ENCODE results near the gene UNC45B. TPM values are rescaled to one million over a fixed set of nuclear protein-coding genes. Genes with fewer than 3 reads are reported as not detected.
"Not testable (repeated sequence)": the region's sequence is repeated elsewhere in the genome, so short reads cannot be mapped to it uniquely, and the experiment has no call there.

UNC45B gene
- total RNA-seq, 1 donor from 2014 or later = 0.24 TPM

DNA sequence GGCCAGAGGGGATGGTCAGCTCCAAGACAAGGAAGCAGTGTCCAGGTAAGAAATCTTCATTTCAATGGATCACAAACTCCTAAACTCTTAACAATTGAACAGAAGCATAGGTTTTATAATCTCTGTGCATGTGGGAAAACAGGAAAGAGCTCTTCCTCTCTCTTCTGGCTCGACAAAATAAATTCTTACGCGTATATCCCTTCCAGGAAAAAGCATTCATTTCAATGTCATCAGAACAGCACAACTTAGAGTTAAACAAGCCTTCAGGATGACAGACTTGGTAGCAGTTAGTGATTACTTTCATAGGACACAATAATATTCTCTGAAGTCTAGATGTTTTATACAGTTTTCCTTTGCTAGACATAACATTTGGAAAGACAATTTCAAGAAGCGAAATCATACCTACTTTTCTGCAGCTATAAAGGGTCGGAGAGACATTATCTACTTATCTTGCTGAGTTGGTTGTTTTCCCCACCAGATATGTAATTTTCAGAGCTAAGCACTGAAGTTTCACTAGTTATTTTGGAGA, 65.9 kb downstream of the UNC45B start:
- no peak for DNase-seq (ENCODE audit: low spot score)

DNA sequence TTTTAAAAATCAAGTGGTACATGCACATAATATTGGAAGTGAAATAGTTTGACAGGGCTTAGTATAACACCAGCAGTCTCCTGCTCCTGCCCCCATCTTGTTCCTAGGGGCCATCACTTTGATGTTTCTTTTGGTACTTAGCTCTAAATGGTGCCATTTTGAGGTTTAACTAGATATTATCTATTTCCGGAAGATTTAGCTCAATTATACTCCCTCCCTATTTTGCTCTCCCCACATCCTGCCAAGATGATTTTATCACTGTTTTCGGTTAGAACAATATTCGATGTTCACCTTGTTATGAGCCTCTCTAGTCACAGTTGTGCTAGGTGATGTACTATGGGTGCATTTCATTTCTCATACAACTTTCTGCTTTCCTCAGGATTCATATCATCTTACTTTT, 66.6 kb downstream of the UNC45B start:
- no peak for DNase-seq (ENCODE audit: low spot score)

DNA sequence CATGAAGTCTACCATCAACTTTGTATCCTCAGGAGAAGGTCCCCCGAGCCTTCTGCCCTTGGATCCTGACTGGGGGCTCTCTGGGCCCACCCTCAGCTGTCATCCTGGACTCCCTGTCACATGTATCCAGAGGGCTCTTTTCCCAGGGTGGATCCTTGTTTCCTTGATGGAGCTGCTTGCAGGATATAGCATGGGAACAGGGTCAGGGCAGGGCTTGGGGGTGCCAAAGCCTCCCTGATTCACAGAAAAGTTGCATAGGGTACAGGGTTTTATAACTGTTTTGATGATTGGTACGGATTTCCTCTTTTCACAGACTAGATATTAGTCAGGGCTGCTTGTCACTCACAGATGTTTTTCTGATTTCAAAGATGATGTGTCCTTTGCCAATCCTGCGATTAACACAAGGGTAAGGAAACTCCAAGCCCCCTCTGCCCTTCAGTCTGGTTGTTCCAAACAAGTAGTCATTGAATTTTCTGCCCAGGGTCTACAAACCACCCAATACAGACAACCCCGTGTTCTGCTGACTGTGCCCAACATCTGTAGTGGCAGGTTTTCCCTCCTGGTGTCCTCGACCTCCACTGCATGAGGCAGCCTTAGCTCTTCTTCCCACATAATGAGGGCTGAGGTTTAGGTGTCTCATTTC, 67.1 kb downstream of the UNC45B start:
- no peak for DNase-seq (ENCODE audit: low spot score)

DNA sequence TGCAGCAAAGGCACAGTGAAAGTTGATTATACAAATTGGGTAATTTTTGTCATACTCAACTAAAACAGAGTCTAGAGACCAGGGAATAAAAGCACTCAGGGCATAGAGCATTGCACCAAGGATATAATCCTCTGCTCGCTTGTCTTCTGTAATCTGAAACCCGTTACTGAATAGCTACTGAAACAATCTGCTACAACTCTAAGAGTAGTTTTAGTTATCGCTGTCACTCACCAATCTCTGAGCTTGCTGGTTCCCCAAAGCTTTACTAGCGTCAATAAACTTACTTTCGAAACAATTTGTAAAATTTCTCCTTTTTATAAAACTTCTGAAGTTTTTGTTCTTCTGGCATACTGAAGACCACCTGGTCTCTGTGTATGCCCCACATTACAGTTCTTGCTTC, 69.5 kb downstream of the UNC45B start:
- no peak for DNase-seq (ENCODE audit: low spot score)

DNA sequence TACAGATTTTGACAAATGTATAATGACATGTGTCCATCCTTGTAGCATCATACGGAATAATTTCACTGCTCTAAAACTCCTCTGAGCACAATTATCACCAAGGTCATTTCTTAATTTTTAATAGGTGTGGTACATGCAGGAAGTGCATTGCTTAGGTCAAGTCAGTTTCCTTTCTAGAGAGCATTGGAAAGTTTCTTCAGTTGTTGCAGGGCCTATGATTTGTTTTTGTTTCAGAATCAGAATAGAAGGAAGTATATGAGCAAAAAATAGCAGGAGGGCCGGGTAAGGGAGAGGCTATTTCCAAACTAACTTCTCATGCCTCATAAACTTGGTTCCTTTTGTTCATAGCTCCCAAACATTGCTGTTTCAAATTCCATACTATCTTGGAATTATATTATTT, 71.3 kb downstream of the UNC45B start:
- DNase-seq (ENCODE audit: low spot score) = no peak

DNA sequence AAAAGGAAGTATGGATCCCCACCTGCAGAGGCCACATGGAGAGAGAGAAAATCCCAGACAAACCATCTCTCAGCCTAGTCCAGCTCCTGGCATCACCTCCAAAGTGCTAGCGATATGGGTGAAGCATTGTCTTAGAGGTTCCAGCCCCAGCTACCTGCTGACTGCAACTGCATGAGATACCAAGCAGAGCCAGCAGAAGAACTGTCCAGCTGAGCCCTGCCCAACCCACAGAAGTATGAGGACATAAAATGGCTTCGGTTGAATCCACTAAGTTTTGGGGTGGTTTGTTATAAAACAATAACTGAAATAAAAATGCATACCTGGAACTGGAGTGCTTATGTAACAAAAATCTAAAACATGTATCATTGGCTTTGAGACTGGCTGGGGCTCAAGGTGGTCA, 74.8 kb downstream of the UNC45B start:
- DNase-seq (ENCODE audit: low spot score) = no peak

DNA sequence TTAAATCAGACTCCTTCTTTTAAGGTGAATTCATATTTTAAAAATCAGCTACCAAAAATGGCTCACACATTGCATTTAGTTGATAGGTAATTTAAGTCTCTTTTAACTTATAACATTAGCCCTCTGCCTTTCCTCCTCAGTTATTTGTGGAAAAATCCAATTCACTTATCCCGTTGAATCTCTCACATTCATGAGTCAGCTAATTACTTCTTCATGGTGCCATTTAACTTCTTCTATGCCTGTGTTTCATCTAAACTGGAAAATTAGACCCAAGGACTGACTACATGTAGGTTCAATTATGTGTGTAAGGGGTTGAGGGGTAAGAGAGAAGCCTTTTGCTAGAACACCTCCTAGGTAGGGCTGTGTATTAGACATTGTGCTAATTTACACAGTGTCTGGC, 76.8 kb downstream of the UNC45B start:
- no peak for DNase-seq (ENCODE audit: low spot score)

DNA sequence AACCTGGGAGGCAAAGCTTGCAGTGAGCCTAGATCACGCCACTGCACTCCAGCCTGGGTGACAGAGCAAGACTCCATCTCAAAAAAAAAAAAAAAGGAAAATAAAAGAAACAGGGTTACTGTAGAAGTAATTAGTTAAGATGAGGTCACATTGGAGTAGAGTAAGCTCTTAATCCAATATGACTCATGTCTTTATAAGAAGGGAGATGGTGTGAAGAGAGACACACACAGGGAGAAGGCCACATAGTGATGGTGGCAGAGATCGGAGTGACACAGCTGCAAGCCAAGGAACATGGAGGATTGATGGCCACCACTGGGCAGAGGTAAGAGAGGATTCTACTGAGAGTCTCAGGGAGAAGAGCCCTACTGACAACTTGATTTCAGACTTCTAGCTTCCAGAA, 79.9 kb downstream of the UNC45B start:
- no peak for DNase-seq (ENCODE audit: low spot score)

DNA sequence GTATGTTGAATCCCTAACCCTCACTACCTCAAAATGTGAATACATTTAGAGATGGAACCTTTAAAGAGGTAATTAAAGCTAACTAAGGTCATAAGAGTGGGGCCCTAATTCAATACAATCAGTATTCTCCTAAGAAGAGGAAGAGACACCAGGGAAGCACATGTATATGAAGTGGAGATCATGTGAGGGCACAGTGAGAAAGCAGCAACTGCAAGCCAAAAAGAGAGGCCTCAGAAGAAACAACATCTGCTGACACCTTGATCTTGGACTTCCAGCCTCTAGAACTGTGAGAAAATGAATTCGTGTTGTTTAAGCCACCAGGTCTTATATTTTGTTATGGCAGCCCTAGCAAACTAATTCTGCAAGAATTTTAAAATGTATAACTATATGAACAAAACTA, 82.0 kb downstream of the UNC45B start:
- no peak for DNase-seq (ENCODE audit: low spot score)

DNA sequence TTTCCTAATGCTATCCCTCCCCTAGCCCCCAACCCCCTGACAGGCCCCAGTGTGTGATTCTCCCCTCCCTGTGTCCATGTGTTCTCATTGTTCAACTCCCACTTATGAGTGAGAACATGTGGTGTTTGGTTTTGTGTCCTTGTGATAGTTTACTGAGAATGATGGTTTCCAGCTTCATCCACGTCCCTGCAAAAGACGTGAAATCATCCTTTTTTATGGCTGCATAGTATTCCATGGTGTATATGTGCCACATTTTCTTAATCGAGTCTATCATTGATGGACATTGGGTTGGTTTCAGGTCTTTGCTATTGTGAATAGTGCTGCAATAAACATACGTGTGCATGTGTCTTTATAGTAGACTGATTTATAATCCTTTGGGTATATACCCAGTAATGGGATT, 86.7 kb downstream of the UNC45B start:
- DNase-seq (ENCODE audit: low spot score) = not testable (repeated sequence)

DNA sequence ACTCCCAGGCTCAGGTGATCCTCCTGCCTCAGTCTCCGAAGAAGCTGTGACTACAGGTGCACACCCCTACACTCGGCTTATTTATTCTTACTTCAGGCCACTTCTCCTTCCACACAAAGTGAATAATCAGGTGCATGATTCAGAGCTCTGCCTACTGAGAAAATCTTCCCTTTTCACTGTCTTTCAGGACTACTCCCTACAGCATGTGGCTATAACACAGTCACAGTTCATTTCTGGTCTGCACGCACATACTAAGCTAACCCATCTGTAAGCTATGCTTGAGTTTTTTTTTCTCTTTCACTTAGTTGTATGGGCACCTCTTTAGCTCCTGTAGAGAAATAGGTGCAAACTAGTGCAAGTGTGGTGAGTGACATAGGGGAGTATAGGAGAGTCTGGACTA, 87.7 kb downstream of the UNC45B start:
- DNase-seq (ENCODE audit: low spot score) = no peak

DNA sequence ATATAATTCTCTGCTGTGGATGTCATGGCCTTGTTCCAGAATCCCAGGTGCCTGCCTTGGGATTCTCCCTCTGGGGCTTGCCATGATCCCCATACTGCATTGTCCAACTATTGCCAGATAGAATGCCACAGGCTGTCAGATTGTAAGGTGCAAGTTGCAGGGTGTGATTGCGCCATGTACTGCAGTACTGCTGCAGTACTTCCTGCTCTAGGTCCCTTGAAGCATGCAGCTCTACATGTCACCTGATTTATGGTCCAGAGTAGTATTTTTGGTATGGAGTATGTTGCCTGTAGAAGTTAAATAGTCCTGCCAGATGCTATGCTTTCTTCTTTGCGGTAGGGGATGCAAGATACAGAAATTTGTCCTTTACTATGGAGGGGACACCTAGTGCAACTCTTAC, 88.3 kb downstream of the UNC45B start:
- DNase-seq (ENCODE audit: low spot score) = no peak

DNA sequence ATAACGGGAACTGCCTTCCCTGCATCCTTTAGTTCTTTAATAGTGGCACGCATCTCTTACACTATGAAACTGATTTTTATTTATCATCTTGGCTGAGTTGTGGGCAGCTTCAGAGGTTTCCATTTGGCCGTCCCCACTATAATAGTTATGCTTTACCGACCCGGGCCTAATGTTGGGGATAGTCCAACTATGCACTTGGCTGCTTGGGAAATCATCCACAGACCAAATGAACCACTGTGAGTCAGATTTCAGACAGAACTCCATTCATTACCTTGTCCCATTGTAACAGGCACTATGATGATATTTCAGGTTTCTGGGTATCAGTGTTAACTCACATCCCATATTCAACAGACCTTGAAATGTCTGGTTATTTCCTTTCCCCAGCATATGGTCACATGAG, 89.2 kb downstream of the UNC45B start:
- no peak for DNase-seq (ENCODE audit: low spot score)

DNA sequence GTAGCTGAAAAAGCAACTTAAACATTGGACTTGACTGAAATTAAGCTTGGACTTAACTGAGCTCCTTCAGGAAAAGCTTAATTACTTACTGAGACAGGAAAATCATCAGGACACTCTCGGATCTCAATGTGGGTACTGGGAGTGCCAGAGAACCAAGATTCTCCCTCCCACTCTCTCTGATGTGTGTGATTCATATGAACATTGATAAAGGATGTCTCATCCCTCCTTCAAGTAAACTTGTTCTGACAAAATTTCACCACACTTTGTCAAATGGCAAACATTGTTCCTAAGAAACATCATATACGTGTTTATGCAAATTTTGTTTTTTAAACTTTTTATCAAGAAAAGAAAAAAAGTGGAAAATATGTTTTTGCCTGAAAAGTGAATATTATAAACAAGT, 91.2 kb downstream of the UNC45B start:
- DNase-seq (ENCODE audit: low spot score) = no peak

Other genes with a start within 250 kb of the UNC45B start
- 6.0 TPM for gene CCT6B, start 186.4 kb upstream of the UNC45B start, total RNA-seq (ENCODE audit: insufficient read depth, low replicate concordance)
- gene ZNF830, start 186.3 kb upstream of the UNC45B start, total RNA-seq (ENCODE audit: insufficient read depth, low replicate concordance) = 17.1 TPM
- gene LIG3, start 167.3 kb upstream of the UNC45B start, total RNA-seq (ENCODE audit: insufficient read depth, low replicate concordance) = 28.9 TPM
- 6.3 TPM for gene RFFL, start 84.1 kb upstream of the UNC45B start, total RNA-seq (ENCODE audit: insufficient read depth, low replicate concordance)
- 3.4 TPM for gene RAD51D, start 28.0 kb upstream of the UNC45B start, total RNA-seq (ENCODE audit: insufficient read depth, low replicate concordance)
- gene FNDC8, start 26.2 kb upstream of the UNC45B start, total RNA-seq (ENCODE audit: insufficient read depth, low replicate concordance) = not detected
- 17.6 TPM for gene NLE1, start 5.5 kb upstream of the UNC45B start, total RNA-seq (ENCODE audit: insufficient read depth, low replicate concordance)
- 0.48 TPM for gene SLC35G3, start 46.6 kb downstream of the UNC45B start, total RNA-seq (ENCODE audit: insufficient read depth, low replicate concordance)
- gene SLFN5, start 95.3 kb downstream of the UNC45B start, total RNA-seq (ENCODE audit: insufficient read depth, low replicate concordance) = 19.0 TPM
- 11.3 TPM for gene SLFN11, start 225.8 kb downstream of the UNC45B start, total RNA-seq (ENCODE audit: insufficient read depth, low replicate concordance)

Measured in umbilical cord (tissue), 2 donors.